ENCODE results near the gene GYS1. TPM values are rescaled to one million over a fixed set of nuclear protein-coding genes. Genes with fewer than 3 reads are reported as not detected.
"Not testable (repeated sequence)": the region's sequence is repeated elsewhere in the genome, so short reads cannot be mapped to it uniquely, and the experiment has no call there.

Gene GYS1
- total RNA-seq: 39.6 and 43.2 TPM in 2 replicates

DNA sequence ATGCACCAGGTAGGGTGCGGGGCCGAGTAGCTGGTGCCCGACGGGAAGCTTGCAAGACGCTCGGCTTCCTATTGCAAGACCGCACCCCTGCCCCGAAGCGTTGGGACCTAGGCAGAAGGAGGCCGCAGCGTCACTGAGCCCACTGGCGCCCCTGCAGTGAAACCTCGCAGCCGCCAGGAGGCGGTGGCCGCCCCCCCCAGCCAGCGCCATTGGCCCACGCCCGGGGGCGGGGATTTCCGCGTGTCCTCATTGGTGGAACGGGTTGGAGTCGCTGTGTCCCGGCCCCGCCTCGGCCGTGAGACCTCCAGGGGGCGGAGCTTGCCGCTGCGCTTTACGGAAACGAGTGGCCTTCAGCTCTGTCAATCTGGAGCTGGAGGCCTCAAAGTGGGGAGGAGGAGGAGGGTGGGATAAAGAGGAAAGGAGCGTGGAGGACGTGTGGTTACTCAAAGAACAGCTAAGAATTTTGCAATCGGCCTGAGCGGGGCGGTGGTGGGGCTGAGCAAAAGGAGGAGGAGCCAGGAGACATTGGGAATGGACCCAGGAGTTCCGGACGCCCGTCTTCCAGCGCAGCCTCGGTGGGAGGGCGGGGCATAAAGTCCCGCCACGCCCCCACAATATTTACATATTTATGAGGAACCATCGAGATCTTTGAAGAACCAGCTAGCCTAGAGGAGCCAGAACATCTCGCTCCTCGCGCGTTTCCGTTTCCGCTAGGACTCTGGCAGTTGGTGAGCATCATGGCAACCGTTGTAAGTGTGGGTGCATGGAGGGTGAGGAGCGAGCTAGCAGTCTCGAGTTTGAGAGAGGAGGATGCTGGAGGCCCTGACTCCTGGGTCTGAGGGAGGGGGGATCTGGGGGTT lies at the start of gene GYS1, which contains the start of gene RUVBL2:
TSS of gene GYS1 (minus strand) at position 135 of the 860 bp plus-strand sequence. CDS start 197 bp downstream, outside the sequence.
TSS of gene RUVBL2 (plus strand) at position 713 of the 860 bp plus-strand sequence. CDS start at position 738, 25 bp downstream.
- peak within 1 kb of the TSS; percentile 95 for H3K4me3 ChIP-seq (ENCODE audit: low read depth, low read length)
- TF ChIP-seq, protein P1, sequence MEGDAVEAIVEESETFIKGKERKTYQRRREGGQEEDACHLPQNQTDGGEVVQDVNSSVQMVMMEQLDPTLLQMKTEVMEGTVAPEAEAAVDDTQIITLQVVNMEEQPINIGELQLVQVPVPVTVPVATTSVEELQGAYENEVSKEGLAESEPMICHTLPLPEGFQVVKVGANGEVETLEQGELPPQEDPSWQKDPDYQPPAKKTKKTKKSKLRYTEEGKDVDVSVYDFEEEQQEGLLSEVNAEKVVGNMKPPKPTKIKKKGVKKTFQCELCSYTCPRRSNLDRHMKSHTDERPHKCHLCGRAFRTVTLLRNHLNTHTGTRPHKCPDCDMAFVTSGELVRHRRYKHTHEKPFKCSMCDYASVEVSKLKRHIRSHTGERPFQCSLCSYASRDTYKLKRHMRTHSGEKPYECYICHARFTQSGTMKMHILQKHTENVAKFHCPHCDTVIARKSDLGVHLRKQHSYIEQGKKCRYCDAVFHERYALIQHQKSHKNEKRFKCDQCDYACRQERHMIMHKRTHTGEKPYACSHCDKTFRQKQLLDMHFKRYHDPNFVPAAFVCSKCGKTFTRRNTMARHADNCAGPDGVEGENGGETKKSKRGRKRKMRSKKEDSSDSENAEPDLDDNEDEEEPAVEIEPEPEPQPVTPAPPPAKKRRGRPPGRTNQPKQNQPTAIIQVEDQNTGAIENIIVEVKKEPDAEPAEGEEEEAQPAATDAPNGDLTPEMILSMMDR (IDR thresholded peaks at IDR 0.05; ENCODE audit: insufficient read depth, low read depth, low read length): peak; percentile 73
- DNase-seq (ENCODE audit: low read depth): peak; percentile 100

DNA sequence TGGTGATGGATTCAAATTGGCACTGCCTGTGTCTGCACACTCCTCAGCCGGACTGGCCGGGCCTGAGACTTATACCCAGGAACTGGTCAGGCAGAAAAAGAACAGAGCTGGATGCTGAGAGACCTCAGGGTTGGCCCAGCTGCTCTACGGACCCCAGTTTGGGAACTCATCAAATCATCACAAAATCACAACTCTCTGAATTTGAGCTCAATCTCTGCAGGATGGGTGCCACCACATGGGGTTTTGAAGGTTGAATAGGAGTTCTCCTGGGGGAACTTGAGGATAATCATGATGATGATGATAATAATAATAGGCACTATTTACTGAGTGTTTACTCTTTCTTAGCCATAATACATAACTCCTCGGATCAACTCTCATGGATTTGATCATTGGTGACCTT lies 49.6 kb upstream of the GYS1 start:
- not testable (repeated sequence) for DNase-seq (ENCODE audit: low read depth); H3K4me3 ChIP-seq (ENCODE audit: low read depth, low read length)

DNA sequence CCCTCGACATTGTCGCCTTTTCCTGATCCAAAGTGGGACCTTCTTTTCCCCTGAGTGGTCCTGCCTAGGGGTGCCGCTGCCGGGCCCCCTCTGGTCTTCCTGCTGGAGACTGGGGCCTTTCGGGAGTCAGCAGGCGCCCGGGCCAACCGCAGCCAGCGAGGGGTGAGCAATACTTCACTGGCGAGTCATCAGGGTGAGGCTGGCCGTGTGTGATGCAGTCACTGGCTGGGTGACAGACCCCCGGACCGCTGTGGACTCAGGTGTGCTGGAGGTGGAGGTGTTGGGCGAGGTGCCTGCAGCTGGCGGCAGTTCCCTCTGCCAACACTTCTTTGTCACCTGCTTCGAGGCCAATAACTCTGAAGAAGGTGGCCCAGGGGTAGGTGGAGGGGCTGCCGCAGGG lies 49.1 kb upstream of the GYS1 start:
- TF ChIP-seq, protein P1 (IDR thresholded peaks at IDR 0.05; ENCODE audit: insufficient read depth, low read depth, low read length): no peak
- no peak overlapping the region for H3K4me3 ChIP-seq (ENCODE audit: low read depth, low read length)
- no peak for DNase-seq (ENCODE audit: low read depth)

DNA sequence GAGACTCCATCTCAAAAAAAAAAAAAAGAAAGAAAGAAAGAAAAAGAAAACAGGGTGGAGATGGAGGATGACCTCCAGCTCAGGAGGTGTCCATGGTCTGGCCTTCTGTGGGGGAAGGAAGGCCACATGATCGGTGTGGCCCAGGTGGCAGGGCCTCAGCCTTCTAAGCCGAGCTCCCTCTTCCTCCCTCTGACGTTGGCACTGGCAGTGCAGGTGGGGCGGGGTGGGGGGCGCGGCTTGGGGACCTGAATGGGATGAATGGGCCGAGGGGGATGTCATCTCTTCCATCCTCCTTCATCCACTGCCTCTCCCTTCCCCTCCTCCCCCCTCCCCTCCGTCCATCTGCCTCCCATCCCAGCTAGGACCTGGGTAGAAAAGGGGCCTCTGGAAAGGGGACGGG lies 46.6 kb upstream of the GYS1 start:
- not testable (repeated sequence) for DNase-seq (ENCODE audit: low read depth); H3K4me3 ChIP-seq (ENCODE audit: low read depth, low read length)

DNA sequence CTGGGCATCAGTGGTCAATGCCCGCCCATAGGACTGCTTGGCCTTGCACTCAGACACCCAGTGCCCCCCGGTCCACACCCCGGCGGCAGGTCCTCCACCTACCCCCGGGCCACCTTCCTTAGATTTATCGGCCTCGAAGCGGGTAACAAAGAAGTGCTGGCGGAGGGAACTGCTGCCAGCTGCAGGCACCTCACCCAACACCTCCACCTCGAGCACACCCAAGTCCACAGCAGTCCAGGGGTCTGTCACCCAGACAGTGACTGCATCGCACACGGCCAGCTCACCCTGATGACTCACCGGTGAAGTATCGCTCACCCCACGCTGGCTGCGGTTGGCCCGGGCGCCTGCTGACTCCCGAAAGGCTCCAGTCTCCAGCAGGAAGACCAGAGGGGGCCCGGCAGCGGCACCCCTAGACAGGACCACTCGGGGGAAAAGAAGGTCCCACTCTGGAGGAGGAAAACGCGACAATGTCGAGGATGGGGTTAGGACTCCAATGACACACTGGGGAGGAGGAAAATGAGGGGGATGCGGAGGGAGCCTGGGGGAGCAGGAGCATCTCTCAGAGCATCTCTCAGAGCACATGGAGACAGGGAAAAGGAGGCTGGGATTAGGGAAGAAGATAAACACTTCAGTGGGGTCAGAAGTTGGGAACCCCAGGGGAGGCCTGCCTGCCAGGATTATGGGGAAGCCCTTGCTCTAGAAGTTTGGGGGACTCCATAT lies 45.6 kb upstream of the GYS1 start:
- H3K4me3 ChIP-seq (ENCODE audit: low read depth, low read length): not testable (repeated sequence)
- DNase-seq (ENCODE audit: low read depth): peak; percentile 67

DNA sequence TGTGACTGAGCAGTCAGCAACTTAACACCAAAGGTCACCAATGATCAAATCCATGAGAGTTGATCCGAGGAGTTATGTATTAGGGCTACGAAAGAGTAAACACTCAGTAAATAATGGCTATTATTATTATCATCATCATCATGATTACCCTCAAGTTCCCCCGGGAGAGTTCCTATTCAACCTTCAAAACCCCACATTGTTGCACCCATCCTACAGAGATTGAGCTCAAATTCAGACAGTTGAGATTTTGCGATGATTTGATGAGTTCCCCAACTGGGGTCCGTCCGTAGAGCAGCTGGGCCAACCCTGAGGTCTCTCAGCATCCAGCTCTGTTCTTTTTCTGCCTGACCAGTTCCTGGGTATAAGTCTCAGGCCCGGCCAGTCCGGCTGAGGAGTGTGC lies 45.0 kb upstream of the GYS1 start:
- not testable (repeated sequence) for DNase-seq (ENCODE audit: low read depth); H3K4me3 ChIP-seq (ENCODE audit: low read depth, low read length)

DNA sequence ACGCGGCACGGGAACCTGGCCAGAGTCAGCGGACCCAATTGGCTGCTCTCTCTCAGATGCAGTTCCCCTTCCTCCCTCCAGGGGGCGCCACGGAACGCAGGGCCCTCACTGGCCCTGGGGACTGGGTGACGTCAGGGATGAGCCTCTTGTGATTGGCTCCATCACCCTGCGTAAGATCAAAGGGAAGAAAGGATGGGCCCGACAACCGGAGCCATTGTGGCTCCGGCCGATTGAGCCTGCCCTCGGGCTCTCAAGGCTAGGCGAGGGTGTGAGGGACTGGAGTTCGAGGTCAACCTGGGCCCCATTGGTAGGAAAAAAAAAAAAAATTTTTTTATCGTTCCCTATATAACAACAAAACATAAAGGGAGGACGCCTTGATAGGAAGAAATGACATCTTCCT lies 43.7 kb upstream of the GYS1 start, which contains the start of gene CGB1:
TSS of gene CGB1 (minus strand) at position 81 of the 400 bp plus-strand sequence. CDS start 184 bp downstream, outside the sequence.
- H3K4me3 ChIP-seq (ENCODE audit: low read depth, low read length); DNase-seq (ENCODE audit: low read depth): not testable (repeated sequence)
- TF ChIP-seq, protein P1 (IDR thresholded peaks at IDR 0.05; ENCODE audit: insufficient read depth, low read depth, low read length): peak; percentile 48

DNA sequence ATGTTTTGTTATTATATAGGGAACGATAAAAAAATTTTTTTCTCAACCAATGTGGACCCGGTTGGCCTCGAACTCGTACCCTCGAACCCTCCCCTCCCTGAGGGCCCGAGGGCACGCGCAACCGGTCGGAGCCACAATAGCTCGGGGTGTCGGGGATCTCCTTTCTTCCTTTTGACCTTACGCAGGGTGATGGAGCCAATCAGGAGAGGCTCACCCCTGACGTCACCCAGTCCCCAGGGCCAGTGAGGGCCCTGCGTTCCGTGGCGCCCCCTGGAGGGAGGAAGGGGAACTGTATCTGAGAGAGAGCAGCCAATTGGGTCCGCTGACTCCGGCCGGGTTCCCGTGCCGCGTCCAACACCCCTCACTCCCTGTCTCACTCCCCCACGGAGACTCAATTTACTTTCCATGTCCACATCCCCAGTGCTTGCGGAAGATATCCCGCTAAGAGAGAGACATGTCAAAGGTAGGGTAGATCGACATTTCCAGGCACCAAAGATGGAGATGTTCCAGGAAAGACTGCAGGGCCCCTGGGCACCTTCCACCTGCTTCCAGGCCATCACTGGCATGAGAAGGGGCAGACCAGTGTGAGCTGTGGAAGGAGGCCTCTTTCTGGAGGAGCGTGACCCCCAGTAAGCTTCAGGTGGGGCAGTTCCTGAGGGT lies 38.7 kb upstream of the GYS1 start, which contains the start of gene CGB2:
TSS of gene CGB2 (plus strand) at position 249 of the 660 bp plus-strand sequence. CDS start at position 455, 206 bp downstream.
- DNase-seq (ENCODE audit: low read depth); H3K4me3 ChIP-seq (ENCODE audit: low read depth, low read length): not testable (repeated sequence)
- TF ChIP-seq, protein P1 (IDR thresholded peaks at IDR 0.05; ENCODE audit: insufficient read depth, low read depth, low read length): peak; percentile 34

DNA sequence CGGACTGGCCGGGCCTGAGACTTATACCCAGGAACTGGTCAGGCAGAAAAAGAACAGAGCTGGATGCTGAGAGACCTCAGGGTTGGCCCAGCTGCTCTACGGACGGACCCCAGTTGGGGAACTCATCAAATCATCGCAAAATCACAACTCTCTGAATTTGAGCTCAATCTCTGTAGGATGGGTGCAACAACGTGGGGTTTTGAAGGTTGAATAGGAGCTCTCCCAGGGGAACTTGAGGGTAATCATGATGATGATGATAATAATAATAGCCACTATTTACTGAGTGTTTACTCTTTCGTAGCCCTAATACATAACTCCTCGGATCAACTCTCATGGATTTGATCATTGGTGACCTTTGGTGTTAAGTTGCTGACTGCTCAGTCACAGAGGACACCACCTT lies 37.2 kb upstream of the GYS1 start:
- not testable (repeated sequence) for DNase-seq (ENCODE audit: low read depth); H3K4me3 ChIP-seq (ENCODE audit: low read depth, low read length)

DNA sequence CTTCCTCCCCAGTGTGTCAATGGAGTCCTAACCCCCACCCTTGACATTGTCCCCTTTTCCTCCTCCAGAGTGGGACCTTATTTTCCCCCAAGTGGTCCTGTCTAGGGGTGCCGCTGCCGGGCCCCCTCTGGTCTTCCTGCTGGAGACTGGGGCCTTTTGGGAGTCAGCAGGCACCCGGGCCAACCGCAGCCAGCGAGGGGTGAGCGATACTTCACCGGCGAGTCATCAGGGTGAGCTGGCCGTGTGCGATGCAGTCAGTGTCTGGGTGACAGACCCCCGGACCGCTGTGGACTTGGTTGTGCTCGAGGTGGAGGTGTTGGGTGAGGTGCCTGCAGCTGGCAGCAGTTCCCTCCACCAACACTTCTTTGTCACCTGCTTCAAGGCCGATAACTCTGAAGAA lies 36.6 kb upstream of the GYS1 start:
- not testable (repeated sequence) for DNase-seq (ENCODE audit: low read depth); H3K4me3 ChIP-seq (ENCODE audit: low read depth, low read length)

DNA sequence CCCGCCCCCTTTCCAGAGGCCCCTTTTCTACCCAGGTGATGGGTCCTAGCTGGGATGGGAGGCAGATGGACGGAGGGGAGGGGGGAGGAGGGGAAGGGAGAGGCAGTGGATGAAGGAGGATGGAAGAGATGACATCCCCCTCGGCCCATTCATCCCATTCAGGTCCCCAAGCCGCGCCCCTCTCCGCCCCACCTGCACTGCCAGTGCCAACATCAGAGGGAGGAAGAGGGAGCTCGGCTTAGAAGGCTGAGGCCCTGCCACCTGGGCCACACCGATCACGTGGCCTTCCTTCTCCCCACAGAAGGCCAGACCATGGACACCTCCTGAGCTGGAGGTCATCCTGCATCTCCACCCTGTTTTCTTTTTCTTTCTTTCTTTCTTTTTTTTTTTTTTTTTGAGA lies 35.6 kb upstream of the GYS1 start:
- DNase-seq (ENCODE audit: low read depth); H3K4me3 ChIP-seq (ENCODE audit: low read depth, low read length): not testable (repeated sequence)

DNA sequence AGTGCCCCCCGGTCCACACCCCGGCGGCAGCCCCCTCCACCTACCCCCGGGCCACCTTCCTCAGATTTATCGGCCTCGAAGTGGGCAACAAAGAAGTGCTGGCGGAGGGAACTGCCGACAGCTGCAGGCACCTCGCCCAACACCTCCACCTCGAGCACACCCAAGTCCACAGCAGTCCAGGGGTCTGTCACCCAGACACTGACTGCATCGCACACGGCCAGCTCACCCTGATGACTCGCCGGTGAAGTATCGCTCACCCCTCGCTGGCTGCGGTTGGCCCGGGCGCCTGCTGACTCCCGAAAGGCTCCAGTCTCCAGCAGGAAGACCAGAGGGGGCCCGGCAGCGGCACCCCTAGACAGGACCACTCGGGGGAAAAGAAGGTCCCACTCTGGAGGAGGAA lies 32.5 kb upstream of the GYS1 start:
- DNase-seq (ENCODE audit: low read depth); H3K4me3 ChIP-seq (ENCODE audit: low read depth, low read length): not testable (repeated sequence)

DNA sequence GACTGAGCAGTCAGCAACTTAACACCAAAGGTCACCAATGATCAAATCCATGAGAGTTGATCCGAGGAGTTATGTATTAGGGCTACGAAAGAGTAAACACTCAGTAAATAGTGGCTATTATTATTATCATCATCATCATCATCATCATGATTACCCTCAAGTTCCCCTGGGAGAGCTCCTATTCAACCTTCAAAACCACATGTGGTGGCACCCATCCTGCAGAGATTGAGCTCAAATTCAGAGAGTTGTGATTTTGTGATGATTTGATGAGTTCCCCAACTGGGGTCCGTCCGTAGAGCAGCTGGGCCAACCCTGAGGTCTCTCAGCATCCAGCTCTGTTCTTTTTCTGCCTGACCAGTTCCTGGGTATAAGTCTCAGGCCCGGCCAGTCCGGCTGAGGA lies 32.0 kb upstream of the GYS1 start:
- not testable (repeated sequence) for DNase-seq (ENCODE audit: low read depth); H3K4me3 ChIP-seq (ENCODE audit: low read depth, low read length)
